Neural progenitor cell (in vitro differentiated cells): Measurements from ENCODE around the gene ECSIT.

Source experiments
- CTCF ChIP-seq: fragments of 200-600 bp; sonication (generic); IDR thresholded peaks from 2 replicates; pipeline ENCODE4 v1.5.1; 2017; ENCODE audit warnings: antibody characterized with exemption, mild to moderate bottlenecking
- EZH2 ChIP-seq: fragments of 200-600 bp; sonication (generic); IDR thresholded peaks from 2 replicates; pipeline ENCODE4 v1.6.1; 2017; ENCODE audit warnings: antibody characterized with exemption, mild to moderate bottlenecking, moderate library complexity

GRCh38 chr19:11574689-11575088 lies 45.8 kb upstream of the ECSIT start:
- no peak for TF ChIP-seq CTCF
- TF ChIP-seq EZH2, result no peak
